ENCODE measurements around the gene EFCAB6.

Gene EFCAB6

DNA sequence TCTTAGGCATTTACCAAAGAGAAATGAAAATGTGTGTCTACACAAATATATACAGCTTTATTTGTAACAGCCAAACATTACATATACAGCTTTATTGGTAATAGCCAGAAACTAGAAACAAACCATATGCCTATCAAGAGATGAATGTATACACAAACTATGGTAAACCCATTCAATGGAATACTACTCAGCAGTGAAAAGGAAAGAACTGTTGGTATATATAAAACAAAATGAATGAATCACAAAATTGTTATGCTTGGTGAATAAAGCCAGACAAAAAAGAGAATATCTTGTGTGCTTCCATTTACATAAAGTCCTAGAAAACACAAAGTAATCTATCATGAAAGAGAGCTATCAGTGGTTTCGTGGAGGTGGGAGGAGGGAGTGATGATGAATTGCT lies 142.9 kb downstream of the EFCAB6 start:
- no peak for TF ChIP-seq EP300 (IDR thresholded peaks at IDR 0.05; ENCODE audit: borderline replicate concordance)
- TF ChIP-seq, protein P1, sequence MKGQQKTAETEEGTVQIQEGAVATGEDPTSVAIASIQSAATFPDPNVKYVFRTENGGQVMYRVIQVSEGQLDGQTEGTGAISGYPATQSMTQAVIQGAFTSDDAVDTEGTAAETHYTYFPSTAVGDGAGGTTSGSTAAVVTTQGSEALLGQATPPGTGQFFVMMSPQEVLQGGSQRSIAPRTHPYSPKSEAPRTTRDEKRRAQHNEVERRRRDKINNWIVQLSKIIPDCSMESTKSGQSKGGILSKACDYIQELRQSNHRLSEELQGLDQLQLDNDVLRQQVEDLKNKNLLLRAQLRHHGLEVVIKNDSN (IDR thresholded peaks at IDR 0.05), result no peak
- TF ChIP-seq TCF12 (IDR thresholded peaks at IDR 0.05; ENCODE audit: low read depth), result no peak
- no peak for TF ChIP-seq FOXM1 (IDR thresholded peaks at IDR 0.05; ENCODE audit: borderline replicate concordance, low read depth)
- TF ChIP-seq YY1 (IDR thresholded peaks at IDR 0.05; ENCODE audit: low read depth), result no peak
- TF ChIP-seq TEAD4 (IDR thresholded peaks at IDR 0.05), result no peak
- TF ChIP-seq, protein P2, sequence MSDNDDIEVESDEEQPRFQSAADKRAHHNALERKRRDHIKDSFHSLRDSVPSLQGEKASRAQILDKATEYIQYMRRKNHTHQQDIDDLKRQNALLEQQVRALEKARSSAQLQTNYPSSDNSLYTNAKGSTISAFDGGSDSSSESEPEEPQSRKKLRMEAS (IDR thresholded peaks at IDR 0.05), result no peak
- no peak for TF ChIP-seq CREB1 (IDR thresholded peaks at IDR 0.05; ENCODE audit: low read depth)
- TF ChIP-seq NFIC (IDR thresholded peaks at IDR 0.05), result no peak
- TF ChIP-seq ZBTB7A (IDR thresholded peaks at IDR 0.05; ENCODE audit: low read depth), result no peak
- no peak for TF ChIP-seq TAF1 (IDR thresholded peaks at IDR 0.05; ENCODE audit: low read depth)
- TF ChIP-seq EGR1 (IDR thresholded peaks at IDR 0.05), result no peak
- TF ChIP-seq, protein P3, sequence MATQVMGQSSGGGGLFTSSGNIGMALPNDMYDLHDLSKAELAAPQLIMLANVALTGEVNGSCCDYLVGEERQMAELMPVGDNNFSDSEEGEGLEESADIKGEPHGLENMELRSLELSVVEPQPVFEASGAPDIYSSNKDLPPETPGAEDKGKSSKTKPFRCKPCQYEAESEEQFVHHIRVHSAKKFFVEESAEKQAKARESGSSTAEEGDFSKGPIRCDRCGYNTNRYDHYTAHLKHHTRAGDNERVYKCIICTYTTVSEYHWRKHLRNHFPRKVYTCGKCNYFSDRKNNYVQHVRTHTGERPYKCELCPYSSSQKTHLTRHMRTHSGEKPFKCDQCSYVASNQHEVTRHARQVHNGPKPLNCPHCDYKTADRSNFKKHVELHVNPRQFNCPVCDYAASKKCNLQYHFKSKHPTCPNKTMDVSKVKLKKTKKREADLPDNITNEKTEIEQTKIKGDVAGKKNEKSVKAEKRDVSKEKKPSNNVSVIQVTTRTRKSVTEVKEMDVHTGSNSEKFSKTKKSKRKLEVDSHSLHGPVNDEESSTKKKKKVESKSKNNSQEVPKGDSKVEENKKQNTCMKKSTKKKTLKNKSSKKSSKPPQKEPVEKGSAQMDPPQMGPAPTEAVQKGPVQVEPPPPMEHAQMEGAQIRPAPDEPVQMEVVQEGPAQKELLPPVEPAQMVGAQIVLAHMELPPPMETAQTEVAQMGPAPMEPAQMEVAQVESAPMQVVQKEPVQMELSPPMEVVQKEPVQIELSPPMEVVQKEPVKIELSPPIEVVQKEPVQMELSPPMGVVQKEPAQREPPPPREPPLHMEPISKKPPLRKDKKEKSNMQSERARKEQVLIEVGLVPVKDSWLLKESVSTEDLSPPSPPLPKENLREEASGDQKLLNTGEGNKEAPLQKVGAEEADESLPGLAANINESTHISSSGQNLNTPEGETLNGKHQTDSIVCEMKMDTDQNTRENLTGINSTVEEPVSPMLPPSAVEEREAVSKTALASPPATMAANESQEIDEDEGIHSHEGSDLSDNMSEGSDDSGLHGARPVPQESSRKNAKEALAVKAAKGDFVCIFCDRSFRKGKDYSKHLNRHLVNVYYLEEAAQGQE (IDR thresholded peaks at IDR 0.05; ENCODE audit: low read depth), result no peak
- TF ChIP-seq RAD21 (IDR thresholded peaks at IDR 0.05; ENCODE audit: low read depth), result no peak
- TF ChIP-seq CEBPB (IDR thresholded peaks at IDR 0.05), result no peak

DNA sequence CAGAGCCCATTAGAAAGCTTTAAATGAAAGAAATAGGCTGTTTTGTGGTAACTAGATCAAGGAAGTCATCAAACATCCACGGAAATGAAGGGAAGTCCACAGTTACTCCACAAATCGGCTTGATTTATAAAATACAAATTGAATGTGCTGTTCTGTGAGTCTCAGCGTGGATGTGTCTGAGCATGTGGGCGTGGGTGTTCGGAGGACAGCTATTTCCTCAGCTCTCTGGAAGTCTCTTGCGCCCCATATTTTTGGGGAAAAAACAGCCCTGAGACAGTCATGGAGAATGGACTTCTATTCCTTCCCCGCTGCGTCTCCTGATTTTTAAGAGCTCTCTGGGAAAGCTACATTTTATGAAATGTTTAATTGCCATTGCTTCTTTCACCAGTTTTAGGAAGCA lies 144.4 kb downstream of the EFCAB6 start:
- TF ChIP-seq EGR1 (IDR thresholded peaks at IDR 0.05) (no peak), FOXM1 (IDR thresholded peaks at IDR 0.05; ENCODE audit: borderline replicate concordance, low read depth) (no peak), TCF12 (IDR thresholded peaks at IDR 0.05; ENCODE audit: low read depth) (no peak), CEBPB (IDR thresholded peaks at IDR 0.05) (no peak), TEAD4 (IDR thresholded peaks at IDR 0.05) (no peak), TAF1 (IDR thresholded peaks at IDR 0.05; ENCODE audit: low read depth) (no peak), EP300 (IDR thresholded peaks at IDR 0.05; ENCODE audit: borderline replicate concordance) (no peak), NFIC (IDR thresholded peaks at IDR 0.05) (no peak), RAD21 (IDR thresholded peaks at IDR 0.05; ENCODE audit: low read depth) (no peak)
- TF ChIP-seq, protein P2 (IDR thresholded peaks at IDR 0.05), result no peak
- TF ChIP-seq, protein P1 (IDR thresholded peaks at IDR 0.05), result no peak

DNA sequence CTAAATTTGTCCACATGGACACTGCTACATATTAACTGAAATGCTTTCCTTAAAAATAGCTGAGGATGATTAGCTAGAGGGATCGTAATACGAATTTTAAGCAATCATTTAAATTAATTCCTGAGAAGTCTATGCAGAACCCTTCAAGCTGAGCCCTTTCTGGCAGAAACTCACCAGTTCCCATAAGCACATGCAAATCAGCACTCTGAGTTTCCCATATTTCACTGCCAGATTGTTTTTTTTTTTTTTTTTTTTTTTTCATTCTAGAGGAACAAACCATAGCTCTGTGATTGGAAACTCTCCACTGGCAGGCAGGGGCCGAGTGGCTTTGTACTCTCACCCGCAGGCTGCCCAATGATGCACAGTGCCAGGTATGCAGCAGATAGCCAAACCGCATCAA lies 145.6 kb downstream of the EFCAB6 start:
- TF ChIP-seq CREB1 (IDR thresholded peaks at IDR 0.05; ENCODE audit: low read depth) (no peak), ZBTB7A (IDR thresholded peaks at IDR 0.05; ENCODE audit: low read depth) (no peak), TEAD4 (IDR thresholded peaks at IDR 0.05) (no peak), TCF12 (IDR thresholded peaks at IDR 0.05; ENCODE audit: low read depth) (no peak), EP300 (IDR thresholded peaks at IDR 0.05; ENCODE audit: borderline replicate concordance) (no peak), RAD21 (IDR thresholded peaks at IDR 0.05; ENCODE audit: low read depth) (no peak)
- TF ChIP-seq, protein P3 (IDR thresholded peaks at IDR 0.05; ENCODE audit: low read depth), result no peak
- TF ChIP-seq, protein P1 (IDR thresholded peaks at IDR 0.05), result no peak

DNA sequence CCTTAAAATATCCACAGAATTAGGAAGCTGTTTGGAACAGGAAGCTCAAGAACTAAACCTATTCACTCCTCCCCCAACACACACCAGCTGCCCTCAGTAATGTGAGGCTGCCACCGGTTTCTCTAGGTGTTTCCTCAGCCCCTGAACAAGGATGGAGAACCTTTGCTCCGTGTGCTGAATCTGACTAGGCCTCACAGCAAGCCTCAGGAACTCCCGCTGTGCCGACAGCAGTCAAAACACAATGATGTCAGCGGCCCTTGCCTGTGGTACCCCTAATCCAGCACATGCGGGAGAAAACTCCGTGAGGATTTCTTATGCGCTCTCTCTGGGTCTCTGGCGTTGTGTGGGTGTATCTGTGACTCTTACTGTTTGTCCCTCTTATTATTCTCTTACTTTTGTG lies 153.3 kb downstream of the EFCAB6 start:
- TF ChIP-seq CREB1 (IDR thresholded peaks at IDR 0.05; ENCODE audit: low read depth) (no peak), TEAD4 (IDR thresholded peaks at IDR 0.05) (no peak), EGR1 (IDR thresholded peaks at IDR 0.05) (no peak), ZBTB7A (IDR thresholded peaks at IDR 0.05; ENCODE audit: low read depth) (no peak), RAD21 (IDR thresholded peaks at IDR 0.05; ENCODE audit: low read depth) (no peak), CEBPB (IDR thresholded peaks at IDR 0.05) (no peak), YY1 (IDR thresholded peaks at IDR 0.05; ENCODE audit: low read depth) (no peak), FOXM1 (IDR thresholded peaks at IDR 0.05; ENCODE audit: borderline replicate concordance, low read depth) (no peak)
- TF ChIP-seq, protein P2 (IDR thresholded peaks at IDR 0.05), result no peak
- TF ChIP-seq, protein P1 (IDR thresholded peaks at IDR 0.05), result no peak

DNA sequence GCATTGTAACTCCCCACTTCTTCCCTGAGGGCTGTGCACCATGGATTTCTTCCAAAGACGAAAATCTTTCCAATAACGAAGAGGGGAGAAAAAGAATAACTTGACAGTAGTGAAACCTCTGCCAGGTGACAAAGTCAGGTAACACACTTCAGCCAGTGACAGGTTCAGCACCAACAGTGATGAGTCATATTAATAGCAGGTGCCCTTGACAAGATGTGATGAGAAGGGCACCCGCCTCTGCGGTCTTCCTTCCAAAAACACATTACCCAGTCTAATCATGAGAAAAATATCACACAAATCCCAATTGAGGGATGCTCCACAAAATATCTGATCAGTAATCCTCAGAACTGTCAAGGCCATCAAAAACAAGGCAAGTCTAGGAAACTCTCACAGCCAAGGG lies 157.8 kb downstream of the EFCAB6 start:
- TF ChIP-seq, protein P2 (IDR thresholded peaks at IDR 0.05), result no peak
- TF ChIP-seq, protein P3 (IDR thresholded peaks at IDR 0.05; ENCODE audit: low read depth), result no peak
- no peak for TF ChIP-seq CEBPB (IDR thresholded peaks at IDR 0.05)
- TF ChIP-seq NFIC (IDR thresholded peaks at IDR 0.05), result no peak
- no peak for TF ChIP-seq TEAD4 (IDR thresholded peaks at IDR 0.05)
- no peak for TF ChIP-seq ZBTB7A (IDR thresholded peaks at IDR 0.05; ENCODE audit: low read depth)
- no peak for TF ChIP-seq CREB1 (IDR thresholded peaks at IDR 0.05; ENCODE audit: low read depth)
- TF ChIP-seq, protein P1 (IDR thresholded peaks at IDR 0.05), result no peak
- no peak for TF ChIP-seq TCF12 (IDR thresholded peaks at IDR 0.05; ENCODE audit: low read depth)
- no peak for TF ChIP-seq FOXM1 (IDR thresholded peaks at IDR 0.05; ENCODE audit: borderline replicate concordance, low read depth)
- no peak for TF ChIP-seq RAD21 (IDR thresholded peaks at IDR 0.05; ENCODE audit: low read depth)
- TF ChIP-seq EGR1 (IDR thresholded peaks at IDR 0.05), result no peak
- no peak for TF ChIP-seq YY1 (IDR thresholded peaks at IDR 0.05; ENCODE audit: low read depth)
- no peak for TF ChIP-seq EP300 (IDR thresholded peaks at IDR 0.05; ENCODE audit: borderline replicate concordance)
- no peak for TF ChIP-seq TAF1 (IDR thresholded peaks at IDR 0.05; ENCODE audit: low read depth)

Measured in Ishikawa (cell line).